SH-SY5Y (cell line): Measurements from ENCODE around the gene TEX36.

ENCODE experiments used
- GATA2 ChIP-seq: IDR thresholded peaks from 2 replicates; pipeline ENCODE4 v1.6.1; 2011; ENCODE audit warnings: mild to moderate bottlenecking, low read depth, low read length
- GATA3 ChIP-seq: IDR thresholded peaks from 2 replicates; pipeline ENCODE4 v1.6.1; 2011; ENCODE audit warnings: low read depth, mild to moderate bottlenecking, low read length, moderate library complexity

DNA sequence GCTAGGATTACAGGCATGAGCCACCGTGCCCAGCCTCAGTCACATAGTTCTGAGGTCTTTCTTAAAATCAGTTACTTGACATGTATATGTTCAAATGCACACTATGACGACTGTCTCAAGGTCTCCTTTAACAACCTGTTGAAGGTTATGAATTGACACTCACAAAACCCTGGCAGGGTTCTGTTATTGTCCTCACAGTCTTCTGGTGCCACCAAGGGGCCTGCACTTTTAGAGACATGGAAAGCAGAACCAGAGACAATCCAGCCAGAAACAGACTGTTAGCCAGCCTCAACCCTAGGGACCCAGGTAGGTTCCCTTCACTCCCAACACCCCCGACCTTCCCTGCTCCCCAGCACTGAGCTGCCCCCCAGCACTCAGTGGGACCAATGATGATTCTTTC, 26.4 kb downstream of the TEX36 start:
- TF ChIP-seq GATA2 (no peak), GATA3 (no peak)
